DMS53 treated with DMSO at 0.1 percent for 48 hours (cell line): ENCODE measurements around the gene IRF2BP2.

Experiments used
- DNase-seq: peaks from one replicate; lab custom pipeline; 2025; ENCODE audit not compliant: unreplicated experiment; lab: John Stamatoyannopoulos, UW

The IRF2BP2 gene

DNA sequence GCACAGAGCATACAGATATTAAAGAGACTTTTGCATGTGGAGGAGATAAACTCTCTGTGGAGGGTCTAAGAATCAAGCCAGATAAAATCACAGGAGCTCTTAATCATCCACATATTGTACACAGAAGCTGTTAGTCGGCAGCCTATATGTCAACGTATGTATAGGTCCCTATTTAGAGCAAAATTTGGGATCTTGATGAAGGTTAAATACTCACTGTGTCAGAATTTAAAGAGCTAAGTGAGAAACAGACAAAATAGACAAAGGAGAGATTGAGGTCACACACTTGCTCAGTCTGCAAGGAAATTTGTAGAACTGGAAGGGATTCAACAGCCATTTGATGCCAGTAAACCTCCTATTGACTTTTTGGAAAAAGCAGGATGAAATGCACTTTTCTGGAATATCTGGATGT lies 4.1 kb upstream of the IRF2BP2 start:
- no peak for DNase-seq

DNA sequence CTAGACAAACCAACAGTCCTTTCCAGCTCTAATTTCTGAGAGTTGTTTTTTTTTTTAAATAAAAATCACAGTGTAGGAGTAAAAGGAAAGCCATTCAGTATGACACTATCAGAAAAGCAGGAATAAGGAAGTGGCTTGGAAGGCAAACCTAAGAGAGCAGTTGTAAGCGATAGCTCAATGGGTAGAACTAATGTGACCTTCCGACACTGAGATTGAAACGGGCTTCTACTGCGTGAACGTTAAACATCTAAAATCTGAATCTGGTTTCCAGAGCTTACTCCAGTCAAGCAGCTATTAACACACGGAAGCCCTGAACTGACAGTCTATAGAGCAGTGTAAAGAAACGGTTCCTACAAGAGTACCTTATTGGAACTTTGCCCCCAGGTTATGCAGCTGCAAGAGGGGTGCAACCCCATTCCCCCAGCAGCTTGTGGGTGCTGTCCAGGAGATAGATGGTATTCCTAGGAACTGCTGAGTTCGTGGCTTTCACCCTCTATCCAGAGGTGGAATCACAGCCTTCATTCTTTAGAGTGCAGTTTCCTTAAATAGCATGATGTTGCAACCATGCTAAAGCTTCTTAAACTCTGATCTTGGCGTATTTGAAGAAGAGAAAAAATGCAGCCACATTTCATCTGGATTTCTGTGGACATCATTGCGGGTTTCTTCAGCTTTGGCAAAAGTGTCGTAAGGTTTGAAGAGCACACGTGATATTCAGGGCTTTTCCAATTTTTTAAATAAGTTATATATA lies 3.3 kb upstream of the IRF2BP2 start:
- DNase-seq = peak; percentile 70

DNA sequence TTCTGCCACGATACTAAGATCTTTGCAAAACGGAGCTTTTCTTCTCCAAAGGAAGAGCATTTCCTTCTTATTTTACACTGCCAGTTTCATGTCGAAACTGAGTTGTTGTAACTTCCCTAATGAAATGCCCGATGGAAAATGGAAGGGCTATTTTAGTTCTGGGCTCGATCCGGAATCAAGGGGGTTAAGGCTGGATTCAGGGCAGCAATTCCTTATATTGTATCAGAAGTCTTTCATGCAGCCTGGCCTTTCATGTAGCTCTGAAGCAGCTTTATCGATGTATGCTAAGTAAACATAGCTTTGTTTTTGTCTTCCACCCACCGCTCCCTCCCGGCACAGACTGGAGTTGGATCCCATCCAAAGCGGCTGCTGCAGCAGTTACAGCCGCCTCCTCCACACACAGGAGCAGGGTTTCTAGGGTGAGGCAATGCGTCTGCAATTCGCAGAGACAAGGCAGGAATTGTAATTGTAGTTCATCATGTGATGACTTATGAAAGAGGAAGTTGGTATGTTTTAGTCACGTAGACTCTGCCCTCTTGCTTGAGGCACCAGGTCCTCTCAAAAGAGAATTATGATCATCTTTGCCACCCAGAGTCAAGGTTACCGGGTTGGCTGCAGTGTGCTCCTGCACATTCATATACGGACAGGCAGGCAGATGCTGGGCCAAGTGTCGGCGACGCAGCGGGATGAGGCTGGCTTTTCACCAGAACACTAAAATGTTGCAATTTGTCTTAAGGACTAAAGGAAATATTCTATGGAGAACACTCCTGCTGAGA lies 2.6 kb upstream of the IRF2BP2 start:
- peak; percentile 98 for DNase-seq

DNA sequence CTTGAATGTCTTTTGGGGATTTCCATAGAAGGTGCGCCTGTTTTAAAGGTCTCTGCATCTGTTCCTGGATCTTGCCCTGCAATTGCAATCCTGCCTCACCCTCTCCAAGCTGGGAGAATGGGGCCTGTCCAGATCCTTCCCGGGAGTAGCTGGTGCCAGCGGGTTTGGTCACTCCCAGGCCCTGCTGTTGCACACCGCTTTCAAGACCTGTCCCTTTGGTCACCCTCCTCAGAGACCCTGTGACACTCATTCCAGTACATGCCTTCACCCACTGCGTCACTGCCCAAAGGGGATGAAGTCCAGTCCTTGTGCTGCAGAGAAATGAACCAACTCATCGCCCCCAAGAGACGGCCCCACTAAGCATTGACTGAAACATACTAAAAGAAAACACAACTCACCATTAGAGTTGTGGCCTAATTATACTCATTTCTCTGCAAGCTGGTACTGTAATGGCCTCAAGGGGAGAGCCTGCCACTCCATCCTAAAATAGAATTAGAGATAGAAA lies 1.9 kb upstream of the IRF2BP2 start:
- peak; percentile 64 for DNase-seq

DNA sequence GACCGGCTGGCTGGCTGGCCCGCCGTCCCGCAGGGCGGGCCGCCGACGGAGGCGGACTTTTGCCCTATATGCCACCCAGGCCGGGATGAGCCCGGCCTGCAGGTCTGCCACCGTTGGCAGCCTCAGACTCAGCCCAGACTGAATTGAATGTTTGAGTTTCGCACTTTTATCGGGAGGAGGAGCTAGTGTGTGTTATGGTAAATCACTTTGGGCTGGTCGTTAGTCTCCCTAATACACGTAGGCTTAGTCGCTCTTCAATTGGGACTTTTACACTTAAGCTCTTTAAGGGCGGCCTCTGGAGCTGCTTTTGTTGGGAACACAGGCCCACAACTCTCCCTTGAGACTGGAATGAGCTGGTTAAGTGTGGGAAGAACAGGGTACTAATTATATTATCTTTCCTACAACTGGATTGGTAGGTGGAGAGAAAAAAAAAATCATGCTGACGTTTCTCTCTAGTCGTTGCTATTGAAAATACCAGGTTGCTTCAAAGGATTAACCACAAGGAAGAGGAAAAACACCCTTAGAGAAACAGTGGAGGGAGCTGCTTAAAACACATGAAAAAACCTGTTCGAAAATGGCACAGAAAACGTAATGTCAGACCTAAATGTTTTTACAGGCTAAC lies 1.4 kb upstream of the IRF2BP2 start:
- peak; percentile 97 for DNase-seq

DNA sequence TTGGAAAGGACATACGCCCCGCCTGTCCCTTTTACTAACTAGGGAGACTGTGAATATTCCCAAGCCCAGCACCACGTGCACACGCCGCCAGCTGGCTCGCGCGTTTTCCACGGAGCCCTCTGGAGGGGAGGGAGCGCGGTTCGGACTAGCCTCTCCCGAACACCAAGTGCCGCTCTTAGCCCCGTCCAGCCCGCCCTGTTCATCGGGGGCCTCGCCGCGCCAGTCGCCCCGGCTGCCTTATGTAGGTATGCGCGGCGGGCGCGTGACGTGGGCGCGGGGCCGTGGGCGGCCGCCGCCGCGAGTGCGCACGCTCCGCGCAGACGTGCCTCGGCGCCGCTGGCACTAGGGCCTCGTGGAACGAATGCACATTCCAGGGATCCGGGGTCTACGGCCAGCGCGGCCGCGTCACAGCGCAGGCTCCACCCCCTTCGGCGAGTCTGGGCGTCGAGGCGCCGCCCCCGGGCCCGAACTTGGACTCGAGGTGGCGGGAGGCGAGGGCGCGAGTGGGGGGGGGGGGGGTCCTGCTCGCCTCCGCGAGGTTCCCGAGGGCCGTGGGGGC lies 767 bp upstream of the IRF2BP2 start:
- DNase-seq = peak; percentile 87

DNA sequence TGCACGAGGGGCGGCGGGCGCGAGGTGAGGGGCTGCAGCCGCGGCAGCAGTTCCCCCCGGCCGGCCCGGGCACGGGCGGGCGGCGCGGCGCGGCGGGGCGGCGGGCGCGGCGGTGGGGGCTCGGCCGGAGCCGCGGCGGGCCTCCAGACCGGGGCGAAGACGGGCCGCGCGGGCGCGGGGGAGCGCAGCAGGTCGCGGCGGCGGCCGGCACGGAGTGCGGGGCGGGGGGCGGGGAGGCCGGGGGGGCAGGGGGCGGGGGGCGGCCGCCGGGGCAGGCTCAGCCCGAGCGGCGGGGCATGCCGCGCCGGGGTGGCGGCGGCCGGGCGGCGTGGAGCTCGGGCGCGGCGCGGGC lies 311 bp downstream of the IRF2BP2 start:
- DNase-seq = no peak

DNA sequence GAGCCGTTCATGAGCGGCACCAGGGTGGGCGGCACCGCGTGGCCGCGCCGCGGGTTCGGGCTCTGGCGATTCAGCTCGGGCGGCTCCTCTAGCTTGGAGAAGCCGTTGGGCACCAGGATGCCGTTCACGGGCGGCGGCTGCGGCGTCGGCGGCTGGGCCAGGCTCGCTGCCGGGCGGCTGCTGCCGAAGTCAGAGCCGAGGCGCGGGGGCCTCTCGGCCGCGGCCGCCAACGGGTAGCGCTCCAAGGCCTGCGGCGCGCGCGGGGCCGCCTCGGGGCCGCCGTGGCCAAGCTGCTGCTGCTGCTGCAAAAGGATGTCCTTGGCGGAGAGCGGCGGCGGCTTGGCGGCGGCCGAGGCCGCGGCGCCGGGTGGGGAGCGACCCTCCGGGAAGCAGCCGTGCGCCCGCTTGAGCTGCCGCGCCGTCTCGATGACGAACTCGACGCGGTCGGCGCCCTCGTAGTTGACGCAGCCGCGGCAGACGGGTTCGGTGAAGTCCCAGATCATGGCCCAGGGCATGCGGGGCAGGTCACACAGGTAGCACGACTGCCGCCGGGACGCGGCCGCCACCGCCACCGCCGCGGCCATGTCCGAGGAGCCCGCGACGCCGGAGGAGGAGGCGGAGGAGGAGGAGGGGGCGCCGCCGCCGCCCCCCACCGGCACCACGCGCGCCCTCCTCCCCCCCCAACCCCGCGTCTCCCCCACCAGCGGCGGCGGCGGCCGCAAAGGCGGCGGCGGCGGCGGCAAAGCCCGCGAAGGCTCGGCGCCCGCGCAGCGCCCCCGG lies 877 bp downstream of the IRF2BP2 start:
- DNase-seq = no peak

DNA sequence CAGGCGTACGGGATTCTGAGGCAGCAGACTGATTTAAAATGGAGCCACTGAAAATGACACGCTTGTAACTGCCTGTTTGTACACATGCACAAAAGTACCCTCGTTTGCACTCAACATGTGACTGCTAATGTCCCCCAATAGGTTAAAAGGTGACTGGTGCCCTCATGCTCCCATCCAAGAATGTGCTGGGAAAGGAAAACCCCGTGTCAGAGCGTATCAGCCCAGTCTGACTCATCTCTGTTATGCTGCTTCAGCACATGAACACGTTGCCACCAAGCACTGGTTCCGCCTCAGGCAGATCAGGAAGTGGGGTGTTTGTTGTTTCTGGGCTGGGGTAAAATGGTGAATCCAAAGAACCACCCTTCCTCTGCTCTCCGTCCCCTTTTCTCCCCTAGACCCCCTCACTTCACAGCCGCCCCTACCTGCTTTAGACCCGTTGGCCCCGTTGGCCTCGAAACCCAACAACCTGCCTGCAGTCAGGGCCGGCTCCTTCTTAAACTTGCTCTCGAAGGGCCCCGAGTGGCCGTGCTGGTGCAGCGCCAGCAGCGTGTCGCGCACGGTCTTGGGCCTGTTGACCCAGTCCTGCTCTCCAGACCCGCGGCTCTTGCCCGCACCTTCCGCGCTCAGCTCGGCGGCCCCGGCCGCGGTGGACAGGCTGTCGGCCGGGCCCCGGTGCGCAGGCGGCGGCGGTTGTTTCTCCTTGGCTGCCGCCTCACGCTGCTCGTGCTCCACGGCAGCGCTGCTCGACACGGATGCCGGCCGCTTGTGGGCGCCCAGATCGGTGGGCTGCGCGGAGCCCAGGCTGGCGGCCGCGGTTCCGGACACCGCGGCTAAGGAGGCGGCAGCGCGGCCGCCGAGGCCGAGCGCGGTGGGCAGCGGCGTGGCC lies 1.7 kb downstream of the IRF2BP2 start:
- peak; percentile 81 for DNase-seq

DNA sequence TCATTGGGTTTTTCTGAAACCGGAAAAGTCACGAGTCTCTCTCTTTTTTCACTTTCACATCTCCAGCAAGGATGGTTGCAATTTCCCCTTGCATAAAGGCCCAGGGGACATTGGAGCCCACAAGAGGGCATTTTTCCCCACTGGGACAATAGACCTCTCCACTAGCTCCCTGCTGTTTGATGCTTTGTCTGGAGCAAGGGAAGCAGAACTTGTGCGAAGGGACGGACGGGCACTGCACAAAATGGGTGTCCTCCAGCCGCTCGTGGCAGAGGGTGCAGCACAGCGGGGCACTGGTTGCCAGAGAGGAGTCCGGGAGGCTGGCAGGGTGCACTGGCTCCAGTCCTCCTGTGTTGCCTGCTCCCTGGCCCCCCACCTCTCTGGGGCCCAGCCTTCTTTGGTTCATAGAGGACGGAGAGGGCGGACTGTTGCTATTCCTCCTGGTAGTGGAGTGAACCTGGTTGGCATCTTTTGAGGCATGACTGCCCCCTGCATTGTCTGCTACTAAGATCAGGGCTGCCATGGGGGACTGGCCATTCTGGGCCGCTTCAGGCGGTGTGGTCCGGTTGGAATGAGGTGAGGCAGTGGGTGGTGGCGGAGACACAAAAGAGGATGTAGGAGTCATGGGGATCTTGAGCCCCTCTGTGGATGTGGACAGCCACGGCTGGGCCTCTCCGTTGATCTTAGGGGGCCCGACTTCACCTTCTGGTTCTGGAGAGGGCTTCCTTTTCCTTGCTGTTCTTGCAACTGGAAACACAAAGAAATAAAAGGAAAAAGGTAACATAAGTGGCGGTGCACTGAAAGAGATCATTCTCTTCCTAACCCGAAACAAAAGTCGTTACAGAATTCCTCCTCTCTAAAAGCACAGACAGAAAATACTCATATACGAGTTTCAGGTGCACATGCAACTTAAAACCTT lies 2.6 kb downstream of the IRF2BP2 start:
- DNase-seq = peak; percentile 45

DNA sequence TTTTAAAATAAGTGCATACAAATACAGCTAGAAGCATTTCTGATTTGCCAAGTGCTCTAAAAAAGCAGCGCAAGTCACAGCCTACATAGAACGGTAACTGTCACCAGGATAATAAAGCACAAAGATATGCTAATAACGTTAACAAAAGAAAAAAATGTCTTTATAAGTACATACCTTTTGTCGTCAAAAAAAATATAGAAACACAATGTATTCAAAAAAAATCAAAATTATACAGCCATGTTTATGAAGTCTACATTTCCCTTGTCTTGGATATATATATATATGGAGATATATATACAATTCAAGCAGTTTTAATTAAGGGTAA lies 3.2 kb downstream of the IRF2BP2 start:
- DNase-seq = no peak

DNA sequence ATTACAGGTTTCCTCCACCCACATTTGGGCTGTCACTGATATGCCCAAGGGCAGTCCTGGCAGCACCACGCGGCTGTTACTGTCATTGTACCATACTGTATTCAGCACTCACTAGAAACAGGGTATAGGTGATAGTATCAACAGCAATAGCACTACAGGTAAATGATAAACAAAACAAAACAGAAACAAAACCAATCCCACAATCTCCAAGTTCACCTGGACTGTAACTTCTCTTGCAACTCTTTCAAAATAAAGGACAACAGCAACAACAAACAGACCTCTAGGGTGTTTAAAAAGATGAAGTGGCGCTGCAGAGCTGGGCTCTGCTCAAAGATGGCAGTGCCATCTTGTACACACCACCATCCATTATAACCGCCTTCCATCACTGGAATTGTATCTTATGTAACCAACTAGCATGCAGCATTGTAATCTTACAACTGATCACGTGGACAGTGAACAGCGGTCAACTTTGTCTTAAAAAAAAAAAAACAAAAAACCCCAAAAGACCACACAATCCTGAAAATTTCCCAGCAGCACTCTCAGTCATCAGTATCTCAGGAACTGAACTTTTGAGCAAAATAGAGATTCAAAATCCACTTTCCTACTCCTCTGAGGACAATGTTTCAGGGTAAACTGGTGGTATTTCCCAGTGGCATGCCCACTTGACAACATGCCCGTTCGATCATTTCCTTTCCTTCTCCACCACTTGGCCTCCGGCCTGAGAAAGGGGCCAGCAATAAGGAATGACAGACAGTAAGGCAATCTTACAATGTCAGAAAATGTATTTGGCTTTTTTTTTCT lies 3.8 kb downstream of the IRF2BP2 start:
- peak; percentile 58 for DNase-seq

DNA sequence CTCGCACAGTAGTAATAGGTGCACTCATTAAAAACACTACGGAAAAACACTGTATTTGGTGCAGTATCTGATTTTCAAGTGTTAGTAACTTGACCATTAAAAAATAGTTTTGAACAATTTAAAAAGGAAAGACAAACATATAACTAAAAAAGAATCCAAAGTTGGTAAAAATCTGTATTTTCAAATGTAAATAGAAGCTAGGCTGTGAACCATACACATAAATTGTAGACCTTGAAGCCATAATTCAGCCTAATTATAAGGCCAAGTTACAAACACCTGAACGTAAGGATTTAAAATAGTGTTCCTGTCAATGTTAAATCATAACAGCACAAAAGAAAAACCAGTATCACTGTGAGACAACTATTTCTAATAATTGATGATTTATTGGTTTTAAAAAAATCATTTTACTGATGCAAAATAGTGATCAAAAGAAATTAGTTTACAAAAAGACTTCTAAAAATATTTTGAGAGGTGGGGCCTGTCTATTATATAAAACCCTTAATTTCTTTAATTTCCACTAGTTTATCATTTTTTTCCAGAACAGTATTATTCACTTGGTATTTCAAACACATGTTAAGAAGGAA lies 4.5 kb downstream of the IRF2BP2 start:
- DNase-seq = no peak

DNA sequence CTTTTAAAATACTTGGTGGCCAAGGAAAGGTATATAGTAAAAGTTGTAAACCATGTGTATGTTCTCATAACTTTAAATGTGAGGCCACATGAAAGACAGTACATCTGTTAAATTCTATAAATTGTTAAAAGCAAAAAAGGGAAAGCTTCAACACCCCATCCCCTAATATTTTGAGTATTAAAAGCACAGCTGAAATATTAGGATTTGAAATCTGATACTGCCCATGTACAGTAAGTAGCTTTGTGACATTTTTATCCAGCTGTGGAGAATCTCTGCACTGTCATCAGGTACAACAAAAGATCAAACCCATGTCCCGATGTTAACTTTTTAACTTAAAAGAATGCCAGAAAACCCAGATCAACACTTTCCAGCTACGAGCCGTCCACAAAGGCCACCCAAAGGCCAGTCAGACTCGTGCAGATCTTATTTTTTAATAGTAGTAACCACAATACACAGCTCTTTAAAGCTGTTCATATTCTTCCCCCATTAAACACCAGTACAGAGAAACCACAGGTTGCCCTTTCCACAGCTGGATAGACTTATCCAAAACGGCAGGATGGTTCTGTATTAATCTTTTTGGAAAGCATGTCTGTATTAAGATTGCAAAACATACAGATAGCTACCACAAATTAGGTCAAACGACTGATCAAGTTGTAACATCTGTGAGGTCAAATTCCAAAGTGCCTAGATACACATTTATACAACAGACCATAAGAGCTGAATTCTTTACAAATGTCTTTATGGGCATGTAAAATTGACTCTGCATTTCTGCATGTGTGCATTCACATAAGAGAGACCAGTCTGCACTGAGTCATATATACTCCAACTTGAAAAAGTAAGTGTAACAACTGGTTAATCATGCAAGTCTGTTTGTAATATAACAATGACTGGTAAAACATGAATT lies 5.2 kb downstream of the IRF2BP2 start:
- DNase-seq = peak; percentile 29

DNA sequence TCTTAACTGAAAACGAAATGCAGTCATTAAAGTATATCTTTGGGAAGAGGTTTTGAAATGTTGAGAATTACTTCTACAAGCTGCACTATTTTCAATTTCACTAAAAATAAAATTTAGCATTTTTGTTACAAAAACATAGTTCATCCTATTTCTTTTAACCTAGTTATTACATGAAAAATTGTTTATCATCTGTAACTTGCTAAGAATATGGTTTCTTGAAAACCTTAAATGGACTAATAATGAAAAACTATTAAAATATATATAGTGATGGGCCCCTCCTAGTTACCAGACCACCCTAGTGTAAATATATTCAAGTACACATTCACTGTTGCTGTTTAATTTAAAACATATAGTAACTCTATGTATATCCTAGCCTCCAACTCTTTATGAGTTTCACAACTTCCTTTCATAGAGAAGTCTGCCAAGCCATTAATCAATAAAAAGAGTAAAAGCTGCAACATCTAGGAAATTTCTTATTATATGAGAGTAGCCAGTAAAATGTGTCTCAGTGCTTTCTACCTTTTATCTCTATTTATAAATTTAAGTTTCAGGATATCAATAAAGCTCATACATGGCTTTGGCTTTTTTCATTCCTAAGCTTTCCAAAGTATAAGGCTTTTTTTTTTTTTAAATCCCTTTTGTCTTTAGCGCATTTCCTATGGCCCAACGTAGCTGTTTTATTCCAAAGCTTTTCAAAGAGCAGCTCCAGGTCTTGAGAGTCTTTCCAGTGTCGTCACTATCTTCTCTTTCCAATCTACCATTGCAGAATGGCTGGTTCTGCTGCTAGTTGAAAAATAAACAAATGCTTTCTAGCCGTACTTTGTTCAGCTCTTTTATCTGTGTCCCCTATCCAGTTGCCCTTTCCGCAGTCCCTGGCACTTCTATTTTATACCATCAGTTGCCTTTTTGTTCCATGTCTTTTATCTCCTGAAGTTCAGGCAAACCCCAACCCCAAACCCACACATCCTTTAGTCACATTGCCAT lies 6.5 kb downstream of the IRF2BP2 start:
- DNase-seq = peak; percentile 79
